Caki2 (cell line): ENCODE measurements around the gene SORCS2. TPM values are rescaled to one million over a fixed set of nuclear protein-coding genes. Genes with fewer than 3 reads are reported as not detected.

Experiments
- DNase-seq: peaks from one replicate; pipeline ENCODE4 v3.0.0-alpha.2; 2015; ENCODE audit warnings: low read depth
- in situ Hi-C: cut with HindIII; loops from 2 replicates; pipeline ENCODE4 v1.10.0; 2016; ENCODE audit warnings: low sequenced_read_pairs, low pct_unique_long_range_greater_than_20kb, mixed read lengths
- total RNA-seq: library from RNA; depleted of rRNA; stranded (reverse); fragments of >200 nt; shearing (Covaris generic); gene quantifications from 2 replicates; pipeline ENCODE4 v1.2.3, GENCODE V29; 2014; ENCODE audit warnings: low replicate concordance

SORCS2 gene
- total RNA-seq, 1 experiment from 2014 or later = 1.4 TPM

GRCh38 chr4:7704091-7704490, 511.8 kb downstream of the SORCS2 start:
- DNase-seq = no peak
- in situ Hi-C loops = no loop called here

- DNase-seq = no peak
- in situ Hi-C loops = no loop called here
These were observed 512.3 kb downstream of the SORCS2 start for GRCh38 chr4:7704625-7705024.

- in situ Hi-C loops = no loop called here
- no peak for DNase-seq
These were observed 512.7 kb downstream of the SORCS2 start for GRCh38 chr4:7705062-7705461.

GRCh38 chr4:7705593-7705992, 513.3 kb downstream of the SORCS2 start:
- no peak for DNase-seq
- in situ Hi-C loops = no loop called here

DNA sequence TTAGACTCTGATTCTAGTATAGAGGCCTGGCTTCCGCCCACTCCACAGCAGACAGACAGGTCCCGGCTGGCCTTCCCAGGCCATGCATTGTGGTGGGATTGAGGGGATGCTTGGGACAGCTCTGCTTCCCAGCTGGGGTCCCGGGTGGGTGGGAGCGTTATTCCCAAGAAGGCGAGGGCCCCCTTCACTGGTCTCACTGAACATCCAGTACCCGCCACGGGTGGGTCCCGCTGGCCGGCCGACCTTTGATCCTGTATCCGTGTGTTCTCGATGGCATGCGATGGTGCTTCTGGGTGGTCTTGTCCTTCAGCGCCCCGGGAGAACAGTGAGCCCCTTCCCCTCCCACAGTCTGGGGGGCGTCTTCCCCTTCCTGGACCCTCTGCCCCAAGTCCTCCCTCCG, 515.9 kb downstream of the SORCS2 start:
- no peak for DNase-seq
- in situ Hi-C loops = no loop called here

GRCh38 chr4:7708981-7709380, 516.6 kb downstream of the SORCS2 start:
- DNase-seq = no peak
- in situ Hi-C loops = no loop called here

- in situ Hi-C loops = no loop called here
- DNase-seq = no peak
These were observed 517.1 kb downstream of the SORCS2 start for GRCh38 chr4:7709431-7709830.

GRCh38 chr4:7710126-7710525, 517.8 kb downstream of the SORCS2 start:
- in situ Hi-C loops = no loop called here

DNA sequence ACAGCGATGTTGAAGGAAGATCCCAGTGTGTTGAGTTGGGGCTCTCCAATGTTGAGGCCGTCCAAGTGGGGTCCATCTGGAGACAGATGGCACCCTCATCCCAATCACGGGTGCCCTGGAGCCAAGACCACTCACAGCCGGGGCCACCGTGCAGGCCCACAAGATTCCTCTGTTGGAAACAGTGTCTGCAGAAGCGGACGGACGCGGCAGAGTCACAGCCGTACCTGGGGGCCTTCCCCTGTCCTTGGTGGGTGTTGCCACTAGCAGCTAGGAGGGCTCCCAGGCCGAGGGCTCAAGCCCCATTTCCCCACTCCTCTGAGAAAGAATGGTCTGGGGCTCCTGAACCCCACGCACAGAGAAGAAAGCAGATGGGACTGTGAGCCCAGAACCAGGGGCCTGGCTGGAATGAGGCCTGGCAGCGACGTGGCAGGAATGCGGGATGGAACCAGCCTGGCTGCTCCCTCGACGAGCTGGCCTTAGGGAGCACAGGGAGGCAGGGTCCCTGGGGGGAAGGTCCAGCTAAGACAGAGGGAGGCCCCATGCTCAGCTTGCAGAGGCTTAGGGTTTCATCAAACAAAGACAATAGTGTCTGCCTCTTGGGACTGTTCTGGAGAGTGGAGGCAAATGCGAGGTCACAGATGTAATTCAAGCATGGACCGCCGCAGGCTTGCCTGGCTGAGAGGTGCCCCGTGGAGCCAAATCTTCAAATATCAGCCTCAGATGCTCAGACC, 518.4 kb downstream of the SORCS2 start:
- in situ Hi-C loops = no loop called here
- DNase-seq = no peak

More at GRCh38 chr4:7710126-7710525, 517.8 kb downstream of the SORCS2 start:
- no peak for DNase-seq

GRCh38 chr4:7711307-7711963, 519.1 kb downstream of the SORCS2 start:
- in situ Hi-C loops = no loop called here
- no peak for DNase-seq

GRCh38 chr4:7712021-7712671, 519.8 kb downstream of the SORCS2 start:
- in situ Hi-C loops = no loop called here

DNA sequence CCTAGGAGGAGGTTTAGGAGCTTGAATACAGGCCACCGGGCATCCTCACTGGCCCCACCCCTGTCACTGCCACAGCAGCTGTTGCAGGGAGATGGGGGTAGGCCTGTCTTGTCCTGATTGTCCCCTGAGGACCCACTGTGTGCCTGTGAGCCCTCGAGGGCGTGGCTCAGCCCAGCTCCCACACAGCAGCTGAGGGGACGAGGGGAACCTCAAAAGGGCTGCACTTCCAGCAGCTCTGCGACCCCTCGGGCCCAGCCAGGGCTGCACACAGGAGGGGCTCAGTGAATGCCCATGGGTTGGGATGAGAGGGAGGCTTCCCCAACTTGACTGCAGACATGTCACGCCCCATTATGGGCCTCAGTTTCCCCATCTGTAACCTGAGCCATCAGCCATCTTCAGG, 521.4 kb downstream of the SORCS2 start:
- no peak for DNase-seq
- in situ Hi-C loops = no loop called here

More at GRCh38 chr4:7712021-7712671, 519.8 kb downstream of the SORCS2 start:
- no peak for DNase-seq

DNA sequence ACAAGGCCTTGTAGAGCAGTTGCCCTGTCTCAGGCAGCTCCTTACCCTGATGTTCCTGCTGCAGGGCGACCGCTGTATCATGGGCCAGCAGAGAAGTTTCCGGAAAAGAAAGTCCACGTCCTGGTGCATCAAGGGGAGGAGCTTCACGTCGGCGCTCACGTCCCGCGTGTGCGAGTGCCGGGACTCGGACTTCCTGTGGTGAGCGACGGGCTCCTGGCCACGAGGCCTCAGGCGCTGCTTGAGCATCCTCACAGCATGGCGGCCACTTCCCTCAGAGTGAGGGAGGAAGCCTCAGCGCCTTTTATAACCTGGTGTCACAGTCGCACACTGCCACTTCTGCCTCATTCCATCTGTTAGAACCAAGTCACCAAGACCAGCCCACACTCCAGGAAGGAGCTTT, 521.8 kb downstream of the SORCS2 start:
- DNase-seq = no peak
- in situ Hi-C loops = no loop called here

GRCh38 chr4:7714738-7715137, 522.4 kb downstream of the SORCS2 start:
- in situ Hi-C loops = no loop called here
- DNase-seq = no peak

DNA sequence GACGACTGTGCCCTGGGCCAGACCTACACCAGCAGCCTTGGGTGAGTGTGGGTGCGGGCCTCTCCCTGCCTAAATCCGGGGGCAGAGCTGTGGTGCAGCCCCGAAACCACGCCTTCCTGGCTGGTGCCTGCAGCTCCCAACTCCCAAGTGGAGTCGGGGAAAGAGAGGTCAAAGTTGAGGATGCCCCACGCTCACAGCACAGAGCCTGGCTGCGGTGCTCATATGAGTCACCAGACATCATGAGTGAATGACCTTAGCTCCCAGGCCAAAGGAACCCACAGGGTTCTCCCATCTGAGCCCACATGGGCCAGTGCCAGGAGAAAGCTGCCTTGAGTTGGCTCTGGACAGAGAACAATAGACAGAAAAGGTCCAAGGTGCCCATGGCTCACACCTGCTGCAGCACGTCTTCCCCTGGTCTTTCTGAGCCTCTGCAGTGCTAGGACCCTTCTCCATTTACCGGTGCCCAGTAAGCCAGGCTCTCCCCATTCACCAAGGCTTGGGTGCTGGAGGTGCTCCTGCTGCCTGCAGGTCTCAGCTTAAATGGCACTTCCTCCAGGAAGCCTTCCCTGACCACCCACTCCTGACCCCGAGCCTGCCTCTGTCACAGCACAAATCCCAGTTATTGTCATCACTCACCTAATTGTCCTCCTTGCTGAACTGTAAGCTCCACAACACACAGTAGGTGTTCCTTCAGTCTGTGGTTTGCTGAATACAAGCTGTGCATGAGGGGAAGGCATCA, 523.1 kb downstream of the SORCS2 start:
- DNase-seq = no peak
- in situ Hi-C loops = no loop called here

- in situ Hi-C loops = no loop called here
- DNase-seq = no peak
These were observed 523.8 kb downstream of the SORCS2 start for GRCh38 chr4:7716010-7716721.

DNA sequence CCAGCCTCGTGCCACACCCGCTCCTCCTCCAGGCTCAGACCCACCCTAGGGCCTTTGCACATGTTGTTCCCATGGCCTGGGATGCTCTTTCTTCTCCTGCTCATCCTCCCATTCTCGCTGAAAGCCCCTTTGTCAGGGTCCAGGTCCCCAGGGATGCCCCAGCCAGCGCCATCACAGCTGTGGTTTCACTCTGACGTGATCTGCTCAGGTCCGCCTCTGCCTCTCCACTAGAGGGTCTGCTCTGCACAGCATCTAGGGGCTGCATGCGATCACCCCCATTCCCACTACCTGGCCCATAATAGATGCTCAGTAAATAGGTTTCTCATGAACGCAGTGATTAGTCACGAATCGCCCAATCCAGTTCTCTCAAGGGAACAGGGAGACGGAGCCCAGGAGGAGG, 524.8 kb downstream of the SORCS2 start:
- in situ Hi-C loops = no loop called here

GRCh38 chr4:7717946-7718490, 525.7 kb downstream of the SORCS2 start:
- in situ Hi-C loops = no loop called here
- no peak for DNase-seq

More for the DNA sequence above, 524.8 kb downstream of the SORCS2 start:
- no peak for DNase-seq
